HepG2 (cell line): ENCODE results near the gene CACNA1C. TPM values are rescaled to one million over a fixed set of nuclear protein-coding genes. Genes with fewer than 3 reads are reported as not detected.

Source experiments
- IKZF5 ChIP-seq: IDR thresholded peaks from 2 replicates; pipeline ENCODE4 v1.6.1; 2018; ENCODE audit warnings: missing genetic modification reagents, mild to moderate bottlenecking, missing compliant biosample characterization
- PRPF4 ChIP-seq: fragments of 200-400 bp; formaldehyde crosslinking; IDR thresholded peaks from 2 replicates; pipeline ENCODE4 v1.6.1; 2016; ENCODE audit warnings: low read length, low read depth; ENCODE audit not compliant: poor library complexity, severe bottlenecking
- ZBTB20 ChIP-seq: sonication (generic); formaldehyde crosslinking; IDR thresholded peaks from 2 replicates; pipeline ENCODE4 v1.8.1; 2023; ENCODE audit warnings: missing genetic modification reagents, low read depth, mild to moderate bottlenecking, borderline replicate concordance
- ZBTB46 ChIP-seq: sonication (generic); formaldehyde crosslinking; IDR thresholded peaks from 2 replicates; pipeline ENCODE4 v1.4.0; 2020; ENCODE audit warnings: mild to moderate bottlenecking, missing genetic modification reagents, borderline replicate concordance
- ZBTB49 ChIP-seq: sonication (generic); formaldehyde crosslinking; IDR thresholded peaks from 2 replicates; pipeline ENCODE4 v1.4.0; 2020; ENCODE audit warnings: missing genetic modification reagents, borderline replicate concordance
- ZEB1 ChIP-seq: IDR thresholded peaks from 2 replicates; pipeline ENCODE4 v1.6.1; 2012; ENCODE audit warnings: mild to moderate bottlenecking, low read depth, inconsistent platforms; ENCODE audit not compliant: insufficient replicate concordance
- ZNF230 ChIP-seq: sonication (generic); formaldehyde crosslinking; IDR thresholded peaks from 2 replicates; pipeline ENCODE4 v1.4.0; 2020; ENCODE audit warnings: mild to moderate bottlenecking, missing genetic modification reagents
- polyA plus RNA-seq, 8 experiments: library from polyadenylated mRNA; depleted of rRNA in 3 of 8; stranded (reverse) in 7 of 8; unstranded in 1 of 8; fragments of >200 nt; fragmentation: Illumina TruSeq in 4 of 8; extraction: Trizol in 4 of 8; gene quantifications; 2 replicates each; pipeline versions ENCODE4 v1.2.1 to v1.2.3, GENCODE V29; 2011 to 2016; ENCODE audit warnings: low read depth in 4 of 8, missing spikeins in 1 of 8, mixed read lengths in 1 of 8; ENCODE audit not compliant: insufficient read depth in 1 of 8
- total RNA-seq, 5 experiments: library from RNA; depleted of rRNA; stranded (reverse); fragments of >200 nt; fragmentation: Illumina TruSeq; extraction: Trizol; gene quantifications; 2 replicates each; pipeline ENCODE4 v1.2.3, GENCODE V29; 2016; ENCODE audit warnings: low read depth in 1 of 5
- TF ChIP-seq, protein P1 (sequence below): sonication (generic); formaldehyde crosslinking; IDR thresholded peaks from 2 replicates; pipeline ENCODE4 v1.5.1; 2020; ENCODE audit warnings: mild to moderate bottlenecking, missing genetic modification reagents, moderate library complexity
- TF ChIP-seq, protein P2 (sequence below): sonication (generic); formaldehyde crosslinking; IDR thresholded peaks from 2 replicates; pipeline ENCODE4 v1.5.1; 2020; ENCODE audit warnings: missing genetic modification reagents, mild to moderate bottlenecking, borderline replicate concordance

CACNA1C gene
- total and polyA plus RNA-seq, 2 of the 13 experiments (the other 11 are each of a cell fraction or from before 2014, with no cell fraction given), result not detected

DNA sequence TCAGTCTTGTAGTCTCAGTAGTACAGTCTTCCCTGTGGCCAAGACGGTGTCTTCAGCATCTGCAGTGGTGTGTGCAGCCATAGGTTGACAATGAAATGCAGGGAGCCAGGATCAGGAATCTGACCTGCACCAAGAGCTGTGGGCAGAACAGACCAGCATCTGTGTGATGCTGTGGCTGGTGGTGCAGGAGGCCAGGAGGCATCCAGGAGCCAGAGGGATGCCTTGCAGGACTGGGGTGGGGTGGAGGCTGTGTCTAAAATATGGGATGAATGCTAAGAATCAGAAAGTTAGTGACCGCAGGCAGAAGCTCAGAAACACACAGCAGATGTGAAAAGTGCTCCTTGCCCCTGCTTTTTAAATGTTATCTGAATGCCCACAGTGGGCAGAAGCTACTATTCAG lies 209.7 kb downstream of the CACNA1C start (continued):
- TF ChIP-seq IKZF5 (CRISPR knock-in tag), result no peak
- TF ChIP-seq ZBTB49 (CRISPR knock-in tag), result no peak
- no peak for TF ChIP-seq ZBTB20 (CRISPR knock-in tag)
- no peak for TF ChIP-seq ZBTB46 (CRISPR knock-in tag)
- TF ChIP-seq ZEB1, result no peak
- no peak for TF ChIP-seq ZNF230 (CRISPR knock-in tag)
- TF ChIP-seq, protein P1, sequence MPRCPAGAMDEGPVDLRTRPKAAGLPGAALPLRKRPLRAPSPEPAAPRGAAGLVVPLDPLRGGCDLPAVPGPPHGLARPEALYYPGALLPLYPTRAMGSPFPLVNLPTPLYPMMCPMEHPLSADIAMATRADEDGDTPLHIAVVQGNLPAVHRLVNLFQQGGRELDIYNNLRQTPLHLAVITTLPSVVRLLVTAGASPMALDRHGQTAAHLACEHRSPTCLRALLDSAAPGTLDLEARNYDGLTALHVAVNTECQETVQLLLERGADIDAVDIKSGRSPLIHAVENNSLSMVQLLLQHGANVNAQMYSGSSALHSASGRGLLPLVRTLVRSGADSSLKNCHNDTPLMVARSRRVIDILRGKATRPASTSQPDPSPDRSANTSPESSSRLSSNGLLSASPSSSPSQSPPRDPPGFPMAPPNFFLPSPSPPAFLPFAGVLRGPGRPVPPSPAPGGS, result no peak
- TF ChIP-seq, protein P2, sequence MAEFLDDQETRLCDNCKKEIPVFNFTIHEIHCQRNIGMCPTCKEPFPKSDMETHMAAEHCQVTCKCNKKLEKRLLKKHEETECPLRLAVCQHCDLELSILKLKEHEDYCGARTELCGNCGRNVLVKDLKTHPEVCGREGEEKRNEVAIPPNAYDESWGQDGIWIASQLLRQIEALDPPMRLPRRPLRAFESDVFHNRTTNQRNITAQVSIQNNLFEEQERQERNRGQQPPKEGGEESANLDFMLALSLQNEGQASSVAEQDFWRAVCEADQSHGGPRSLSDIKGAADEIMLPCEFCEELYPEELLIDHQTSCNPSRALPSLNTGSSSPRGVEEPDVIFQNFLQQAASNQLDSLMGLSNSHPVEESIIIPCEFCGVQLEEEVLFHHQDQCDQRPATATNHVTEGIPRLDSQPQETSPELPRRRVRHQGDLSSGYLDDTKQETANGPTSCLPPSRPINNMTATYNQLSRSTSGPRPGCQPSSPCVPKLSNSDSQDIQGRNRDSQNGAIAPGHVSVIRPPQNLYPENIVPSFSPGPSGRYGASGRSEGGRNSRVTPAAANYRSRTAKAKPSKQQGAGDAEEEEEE (CRISPR knock-in tag), result no peak
- TF ChIP-seq PRPF4, result no peak
- TF ChIP-seq, all 625 proteins: peak for 0
